ENCODE measurements around the gene HMGB4.

Gene HMGB4

GRCh38 chr1:33860671-33861070 lies 3.2 kb upstream of the HMGB4 start:
- Mint-ChIP-seq H3K4me1 (no peaks in the 10 kb centered on the region), H3K4me3 (no peak overlapping the region), H3K9me3 (peaks cover under 1 to 5% of the 10 kb centered on the region in 2 donors), H3K36me3 (no peaks in the 10 kb centered on the region), H3K27me3 (peaks cover 6 to 20% of the 10 kb centered on the region in 2 donors), H3K27ac (no peak overlapping the region)
- ATAC-seq (replicated peaks) (no peak), DNase-seq (no peak)

DNA sequence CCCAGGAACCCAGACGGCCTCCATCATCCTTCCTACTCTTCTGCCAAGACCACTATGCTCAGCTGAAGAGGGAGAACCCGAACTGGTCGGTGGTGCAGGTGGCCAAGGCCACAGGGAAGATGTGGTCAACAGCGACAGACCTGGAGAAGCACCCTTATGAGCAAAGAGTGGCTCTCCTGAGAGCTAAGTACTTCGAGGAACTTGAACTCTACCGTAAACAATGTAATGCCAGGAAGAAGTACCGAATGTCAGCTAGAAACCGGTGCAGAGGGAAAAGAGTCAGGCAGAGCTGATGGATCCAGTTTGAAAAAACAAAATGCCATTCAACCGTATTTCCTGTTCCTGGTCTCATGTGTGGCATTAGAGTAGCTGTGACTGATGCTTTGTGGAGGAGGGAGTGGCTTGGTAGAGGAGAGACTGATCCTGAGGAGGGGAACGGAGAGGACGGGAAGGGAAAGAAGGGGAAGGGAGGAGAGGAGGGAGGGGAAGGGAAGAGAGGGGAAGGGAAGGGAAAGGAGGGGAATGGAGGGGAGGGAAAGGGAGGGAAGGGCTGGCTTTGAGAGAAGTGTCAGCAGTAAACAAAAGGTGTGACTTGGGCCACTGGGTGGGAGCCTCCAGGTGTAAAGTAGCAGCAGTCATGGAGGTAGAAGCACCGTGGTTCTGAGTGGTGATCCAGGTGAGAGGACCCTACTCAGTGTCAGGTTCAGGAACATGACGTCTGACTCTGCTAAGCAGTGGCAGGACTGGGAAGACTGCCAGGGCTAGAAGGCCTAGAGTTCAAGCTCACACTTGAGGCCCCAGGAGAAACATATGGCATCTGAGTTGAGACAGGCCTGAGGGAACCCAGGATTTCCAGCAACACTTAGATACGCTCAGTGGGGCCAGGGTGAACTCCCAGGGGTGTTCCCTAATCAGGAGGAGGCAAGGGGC lies 846 bp downstream of the HMGB4 start:
- H3K36me3 Mint-ChIP-seq: no peaks in the 10 kb centered on the region
- ATAC-seq (replicated peaks) (no peak), DNase-seq (no peak)
- peaks cover 0 to 5% of the 10 kb centered on the region in 2 donors for H3K9me3 Mint-ChIP-seq
- no peaks in the 10 kb centered on the region for H3K4me1 Mint-ChIP-seq
- H3K27me3 Mint-ChIP-seq: peaks cover 12 to 20% of the 10 kb centered on the region in 2 donors
- H3K4me3 Mint-ChIP-seq: no peak overlapping the region
- no peak overlapping the region for H3K27ac Mint-ChIP-seq

DNA sequence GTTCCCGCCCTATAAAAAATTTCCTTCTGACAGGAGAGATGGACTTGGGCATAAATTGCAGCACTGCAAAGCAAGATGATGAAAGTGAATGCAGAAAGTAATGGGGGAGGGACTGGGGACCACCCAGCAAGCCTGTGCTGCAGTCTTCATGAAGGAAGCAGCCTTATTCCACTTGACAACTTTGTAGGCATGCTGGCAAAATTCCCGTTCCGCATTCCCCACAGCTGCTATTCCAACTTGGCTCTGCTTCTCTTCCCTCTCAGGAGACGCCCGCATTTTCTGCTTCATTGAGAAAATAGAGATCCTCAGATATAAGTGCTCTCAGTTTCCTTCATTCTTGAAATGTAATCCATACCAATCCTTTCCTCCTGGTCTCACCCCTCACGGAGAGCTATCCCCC lies 2.4 kb downstream of the HMGB4 start:
- no peaks in the 10 kb centered on the region for H3K36me3 Mint-ChIP-seq
- ATAC-seq (replicated peaks) (no peak), DNase-seq (no peak)
- no peak overlapping the region for H3K4me3 Mint-ChIP-seq
- H3K9me3 Mint-ChIP-seq: peaks cover 0 to 5% of the 10 kb centered on the region in 2 donors
- no peak overlapping the region for H3K27ac Mint-ChIP-seq
- no peaks in the 10 kb centered on the region for H3K4me1 Mint-ChIP-seq
- H3K27me3 Mint-ChIP-seq: peaks cover 12 to 20% of the 10 kb centered on the region in 2 donors

- Mint-ChIP-seq H3K4me3 (no peak overlapping the region), H3K9me3 (peaks cover 0 to 5% of the 10 kb centered on the region in 2 donors), H3K27ac (no peak overlapping the region), H3K27me3 (peaks cover 12 to 20% of the 10 kb centered on the region in 2 donors), H3K4me1 (no peaks in the 10 kb centered on the region), H3K36me3 (no peaks in the 10 kb centered on the region)
- DNase-seq (no peak), ATAC-seq (replicated peaks) (no peak)
Observed at GRCh38 chr1:33867684-33868083, 3.8 kb downstream of the HMGB4 start.

DNA sequence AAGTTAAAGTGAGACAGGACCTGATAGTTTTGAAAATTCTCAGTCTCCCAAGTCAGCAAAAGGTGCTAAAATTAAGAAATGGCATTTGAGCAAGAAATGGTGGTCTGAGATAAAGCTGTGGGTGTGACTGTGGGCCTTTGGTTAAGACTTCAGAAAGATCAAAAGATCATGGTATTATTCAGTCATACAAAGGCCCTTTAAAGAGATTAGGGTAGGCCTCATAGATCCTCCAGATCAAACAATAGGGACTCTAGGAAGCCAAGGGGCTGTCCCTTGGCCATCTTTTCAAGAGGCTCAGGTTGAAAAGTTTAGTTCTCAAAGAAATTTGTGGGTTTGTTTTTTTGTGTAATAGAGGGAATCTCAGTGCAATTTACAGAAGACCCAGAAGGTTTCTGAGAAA lies 8.4 kb downstream of the HMGB4 start:
- Mint-ChIP-seq H3K9me3 (peaks cover 0 to 3% of the 10 kb centered on the region in 2 donors), H3K36me3 (no peaks in the 10 kb centered on the region), H3K27me3 (no peaks in the 10 kb centered on the region), H3K4me1 (no peaks in the 10 kb centered on the region), H3K4me3 (no peak overlapping the region), H3K27ac (no peak overlapping the region)
- DNase-seq (no peak), ATAC-seq (replicated peaks) (no peak)

- DNase-seq (no peak), ATAC-seq (replicated peaks) (no peak)
- no peaks in the 10 kb centered on the region for H3K27me3 Mint-ChIP-seq
Observed at GRCh38 chr1:33872683-33873082, 8.8 kb downstream of the HMGB4 start.

DNA sequence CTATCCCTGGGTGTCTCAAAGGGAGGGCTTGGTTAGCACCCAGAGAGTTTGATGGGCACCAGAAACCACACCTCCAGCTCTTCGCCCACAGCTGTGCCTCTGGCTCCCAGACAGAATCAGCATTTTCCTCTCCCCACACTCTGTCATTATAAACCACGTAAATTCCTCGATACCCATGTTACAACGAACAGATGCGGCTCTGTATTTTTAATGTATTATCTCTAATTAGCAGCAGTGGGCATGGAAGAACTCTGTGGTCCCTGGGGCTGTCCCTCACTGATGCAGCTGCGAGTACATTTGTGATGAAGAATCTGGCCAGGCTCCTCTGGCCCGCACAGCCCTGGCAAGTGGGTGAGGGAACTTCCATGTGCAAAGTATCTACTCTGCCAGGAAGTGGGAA lies 10.8 kb downstream of the HMGB4 start:
- no peak for ATAC-seq (replicated peaks)
- Mint-ChIP-seq H3K27ac (no peak overlapping the region), H3K27me3 (no peaks in the 10 kb centered on the region)

More at GRCh38 chr1:33872683-33873082, 8.8 kb downstream of the HMGB4 start:
- no peak overlapping the region for H3K4me3 Mint-ChIP-seq
- no peak overlapping the region for H3K27ac Mint-ChIP-seq
- peaks cover 0 to 3% of the 10 kb centered on the region in 2 donors for H3K9me3 Mint-ChIP-seq
- no peaks in the 10 kb centered on the region for H3K36me3 Mint-ChIP-seq
- no peaks in the 10 kb centered on the region for H3K4me1 Mint-ChIP-seq

GRCh38 chr1:33875862-33876261 lies 12.0 kb downstream of the HMGB4 start:
- H3K36me3 Mint-ChIP-seq: no peaks in the 10 kb centered on the region
- no peaks in the 10 kb centered on the region for H3K4me1 Mint-ChIP-seq
- H3K9me3 Mint-ChIP-seq: peaks cover 0 to 2% of the 10 kb centered on the region in 2 donors
- no peak overlapping the region for H3K4me3 Mint-ChIP-seq
- H3K27me3 Mint-ChIP-seq: no peaks in the 10 kb centered on the region
- no peak overlapping the region for H3K27ac Mint-ChIP-seq
- DNase-seq: no peak
- no peak for ATAC-seq (replicated peaks)

More for the DNA sequence above, 10.8 kb downstream of the HMGB4 start:
- Mint-ChIP-seq H3K36me3 (no peaks in the 10 kb centered on the region), H3K9me3 (peaks cover 0 to 2% of the 10 kb centered on the region in 2 donors), H3K4me3 (no peak overlapping the region), H3K4me1 (no peaks in the 10 kb centered on the region)
- no peak for DNase-seq

DNA sequence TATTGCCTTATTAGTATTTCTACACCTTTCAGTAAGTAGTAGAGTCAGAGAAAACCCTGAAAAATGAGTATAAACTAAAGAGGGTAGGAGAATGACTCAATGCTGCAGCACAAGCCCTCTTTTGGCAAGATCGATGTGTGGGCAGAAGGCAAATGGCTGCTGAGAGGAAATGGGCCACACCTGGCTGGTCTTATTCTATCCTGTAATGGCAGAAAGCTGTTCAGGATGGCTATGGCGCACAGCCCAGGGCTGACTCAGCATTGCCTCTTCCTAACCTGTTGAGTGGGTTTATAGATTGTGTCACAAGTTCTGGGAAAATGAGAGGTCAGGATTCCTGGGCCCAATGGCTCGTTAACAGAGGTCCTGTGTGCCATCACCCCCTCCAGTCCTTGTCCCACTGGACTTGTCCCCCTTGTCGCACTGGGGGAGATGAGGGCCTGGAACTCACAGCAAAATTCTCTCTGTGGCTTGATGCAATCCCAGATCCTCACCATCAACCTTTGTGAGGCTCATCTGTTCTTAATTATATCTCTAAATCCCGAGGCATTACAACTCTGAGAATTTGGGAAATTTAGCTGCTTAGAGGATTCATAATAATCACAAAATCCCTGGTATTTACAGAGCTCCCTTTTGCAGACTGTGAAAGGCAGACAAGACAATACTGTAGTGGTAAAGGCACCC lies 13.2 kb downstream of the HMGB4 start:
- Mint-ChIP-seq H3K4me1 (no peaks in the 10 kb centered on the region), H3K27ac (no peak overlapping the region), H3K4me3 (no peak overlapping the region), H3K9me3 (peaks cover 0 to 2% of the 10 kb centered on the region in 2 donors), H3K36me3 (no peaks in the 10 kb centered on the region), H3K27me3 (peaks cover 0 to 3% of the 10 kb centered on the region in 2 donors)
- DNase-seq: no peak
- no peak for ATAC-seq (replicated peaks)

GRCh38 chr1:33878392-33878791 lies 14.5 kb downstream of the HMGB4 start:
- no peaks in the 10 kb centered on the region for H3K36me3 Mint-ChIP-seq
- H3K4me3 Mint-ChIP-seq: no peak overlapping the region
- no peak overlapping the region for H3K27ac Mint-ChIP-seq
- DNase-seq (no peak), ATAC-seq (replicated peaks) (no peak)
- peaks cover 0 to 2% of the 10 kb centered on the region in 2 donors for H3K9me3 Mint-ChIP-seq
- peaks cover 0 to 7% of the 10 kb centered on the region in 2 donors for H3K27me3 Mint-ChIP-seq
- no peaks in the 10 kb centered on the region for H3K4me1 Mint-ChIP-seq

- Mint-ChIP-seq H3K27me3 (peaks cover 13 to 17% of the 10 kb centered on the region in 2 donors), H3K4me3 (no peak overlapping the region), H3K9me3 (no peaks in the 10 kb centered on the region), H3K27ac (no peak overlapping the region), H3K36me3 (no peaks in the 10 kb centered on the region), H3K4me1 (no peaks in the 10 kb centered on the region)
- ATAC-seq (replicated peaks) (no peak), DNase-seq (no peak)
Observed at GRCh38 chr1:33880305-33880704, 16.4 kb downstream of the HMGB4 start.

GRCh38 chr1:33886496-33886895 lies 22.6 kb downstream of the HMGB4 start:
- Mint-ChIP-seq H3K4me1 (no peaks in the 10 kb centered on the region), H3K4me3 (no peak overlapping the region), H3K27ac (no peak overlapping the region), H3K27me3 (peaks cover 14 to 20% of the 10 kb centered on the region in 2 donors), H3K36me3 (no peaks in the 10 kb centered on the region), H3K9me3 (peaks cover 0 to 2% of the 10 kb centered on the region in 2 donors)
- ATAC-seq (replicated peaks): no peak
- DNase-seq: no peak

- no peak for ATAC-seq (replicated peaks)
- Mint-ChIP-seq H3K27ac (no peak overlapping the region), H3K4me1 (no peaks in the 10 kb centered on the region), H3K27me3 (peaks cover 7 to 11% of the 10 kb centered on the region in 2 donors), H3K4me3 (no peak overlapping the region), H3K36me3 (no peaks in the 10 kb centered on the region), H3K9me3 (peaks cover 0 to 6% of the 10 kb centered on the region in 2 donors)
- no peak for DNase-seq
Observed at GRCh38 chr1:33893147-33893830, 29.4 kb downstream of the HMGB4 start.

GRCh38 chr1:33895396-33895795 lies 31.5 kb downstream of the HMGB4 start:
- no peaks in the 10 kb centered on the region for H3K36me3 Mint-ChIP-seq
- no peak for ATAC-seq (replicated peaks)
- no peak overlapping the region for H3K4me3 Mint-ChIP-seq
- DNase-seq: no peak
- H3K27me3 Mint-ChIP-seq: peaks cover 7 to 11% of the 10 kb centered on the region in 2 donors
- peaks cover 0 to 4% of the 10 kb centered on the region in 2 donors for H3K9me3 Mint-ChIP-seq
- H3K27ac Mint-ChIP-seq: no peak overlapping the region
- no peaks in the 10 kb centered on the region for H3K4me1 Mint-ChIP-seq

Data from stimulated activated naive B cell treated with anti-CD40 and anti-IgM and Interleukin-4, amounts not matched to agents 10 μg/mL and 1 μg/mL and 100 μg/mL, for 72 hours (primary cell).